Measurements from ENCODE around the gene CCDC183.

The CCDC183 gene

GRCh38 chr9:136751244-136751643 is 44.9 kb upstream of the CCDC183 start:
- H3K4me1 ChIP-seq (ENCODE audit: insufficient read depth, low read length, poor library complexity, severe bottlenecking): no peaks in the 10 kb centered on the region
- H4K20me1 ChIP-seq (ENCODE audit: insufficient read depth, low read length, poor library complexity, severe bottlenecking): no peaks in the 10 kb centered on the region
- H3K9me2 ChIP-seq (replicated peaks; ENCODE audit: low read depth, low read length): no peaks in the 10 kb centered on the region
- H3K9ac ChIP-seq (ENCODE audit: low read depth, low read length, poor library complexity, severe bottlenecking): no peak overlapping the region
- H3K9me3 ChIP-seq (ENCODE audit: insufficient read depth, low read depth, low read length): peaks cover 9% of the 10 kb centered on the region; the same call in 1 of the 2 replicates
- no peak overlapping the region for H2AFZ ChIP-seq (ENCODE audit: low read length)
- no peaks in the 10 kb centered on the region for H3K27me3 ChIP-seq (ENCODE audit: insufficient read depth, low read length, poor library complexity, severe bottlenecking)
- H3K36me3 ChIP-seq (ENCODE audit: insufficient read depth, low read length): no peaks in the 10 kb centered on the region
- H3F3A ChIP-seq (ENCODE audit: low read depth): no peaks in the 10 kb centered on the region
- H3K4me3 ChIP-seq (ENCODE audit: low read length, poor library complexity, severe bottlenecking): no peak overlapping the region
- H3K79me2 ChIP-seq (ENCODE audit: insufficient read depth, low read length): no peaks in the 10 kb centered on the region
- H3K4me2 ChIP-seq (ENCODE audit: low read depth, low read length, poor library complexity, severe bottlenecking): no peak overlapping the region
- TF ChIP-seq EZH2phosphoT487 (IDR thresholded peaks at IDR 0.05; ENCODE audit: borderline replicate concordance): no peak

- H3K9ac ChIP-seq (ENCODE audit: low read depth, low read length, poor library complexity, severe bottlenecking): no peak overlapping the region
- H3K9me2 ChIP-seq (replicated peaks; ENCODE audit: low read depth, low read length): no peaks in the 10 kb centered on the region
- no peak overlapping the region for H3K4me3 ChIP-seq (ENCODE audit: low read length, poor library complexity, severe bottlenecking)
- no peak overlapping the region for H3K4me2 ChIP-seq (ENCODE audit: low read depth, low read length, poor library complexity, severe bottlenecking)
- no peaks in the 10 kb centered on the region for H3F3A ChIP-seq (ENCODE audit: low read depth)
- TF ChIP-seq EZH2phosphoT487 (IDR thresholded peaks at IDR 0.05; ENCODE audit: borderline replicate concordance) (no peak), CTCF (conservative IDR thresholded peaks at IDR 0.05; ENCODE audit: low read length) (no peak)
- no peaks in the 10 kb centered on the region for H3K4me1 ChIP-seq (ENCODE audit: insufficient read depth, low read length, poor library complexity, severe bottlenecking)
- H3K79me2 ChIP-seq (ENCODE audit: insufficient read depth, low read length): no peaks in the 10 kb centered on the region
- peaks cover 9% of the 10 kb centered on the region; the same call in 1 of the 2 replicates for H3K9me3 ChIP-seq (ENCODE audit: insufficient read depth, low read depth, low read length)
- no peaks in the 10 kb centered on the region for H3K27me3 ChIP-seq (ENCODE audit: insufficient read depth, low read length, poor library complexity, severe bottlenecking)
- H4K20me1 ChIP-seq (ENCODE audit: insufficient read depth, low read length, poor library complexity, severe bottlenecking): no peaks in the 10 kb centered on the region
- no peaks in the 10 kb centered on the region for H3K36me3 ChIP-seq (ENCODE audit: insufficient read depth, low read length)
- no peak overlapping the region for H2AFZ ChIP-seq (ENCODE audit: low read length)
Observed at GRCh38 chr9:136751814-136752213, 44.3 kb upstream of the CCDC183 start.

GRCh38 chr9:136753371-136754058 is 42.6 kb upstream of the CCDC183 start:
- Histone ChIP-seq H3K9ac (ENCODE audit: low read depth, low read length, poor library complexity, severe bottlenecking) (no peak overlapping the region), H4K20me1 (ENCODE audit: insufficient read depth, low read length, poor library complexity, severe bottlenecking) (no peaks in the 10 kb centered on the region), H3K4me3 (ENCODE audit: low read length, poor library complexity, severe bottlenecking) (no peak overlapping the region), H3K79me2 (ENCODE audit: insufficient read depth, low read length) (no peaks in the 10 kb centered on the region), H3K9me3 (ENCODE audit: insufficient read depth, low read depth, low read length) (peaks cover 9% of the 10 kb centered on the region; the same call in 1 of the 2 replicates), H3K9me2 (replicated peaks; ENCODE audit: low read depth, low read length) (no peaks in the 10 kb centered on the region), H3K27me3 (ENCODE audit: insufficient read depth, low read length, poor library complexity, severe bottlenecking) (no peaks in the 10 kb centered on the region), H2AFZ (ENCODE audit: low read length) (no peak overlapping the region), H3K4me1 (ENCODE audit: insufficient read depth, low read length, poor library complexity, severe bottlenecking) (no peaks in the 10 kb centered on the region), H3K4me2 (ENCODE audit: low read depth, low read length, poor library complexity, severe bottlenecking) (no peak overlapping the region), H3K36me3 (ENCODE audit: insufficient read depth, low read length) (no peaks in the 10 kb centered on the region), H3F3A (ENCODE audit: low read depth) (no peaks in the 10 kb centered on the region)
- TF ChIP-seq CTCF (conservative IDR thresholded peaks at IDR 0.05; ENCODE audit: low read length): no peak
- TF ChIP-seq EZH2phosphoT487 (IDR thresholded peaks at IDR 0.05; ENCODE audit: borderline replicate concordance): no peak
